ENCODE data around the gene PCDHGC3.

PCDHGC3 gene

DNA sequence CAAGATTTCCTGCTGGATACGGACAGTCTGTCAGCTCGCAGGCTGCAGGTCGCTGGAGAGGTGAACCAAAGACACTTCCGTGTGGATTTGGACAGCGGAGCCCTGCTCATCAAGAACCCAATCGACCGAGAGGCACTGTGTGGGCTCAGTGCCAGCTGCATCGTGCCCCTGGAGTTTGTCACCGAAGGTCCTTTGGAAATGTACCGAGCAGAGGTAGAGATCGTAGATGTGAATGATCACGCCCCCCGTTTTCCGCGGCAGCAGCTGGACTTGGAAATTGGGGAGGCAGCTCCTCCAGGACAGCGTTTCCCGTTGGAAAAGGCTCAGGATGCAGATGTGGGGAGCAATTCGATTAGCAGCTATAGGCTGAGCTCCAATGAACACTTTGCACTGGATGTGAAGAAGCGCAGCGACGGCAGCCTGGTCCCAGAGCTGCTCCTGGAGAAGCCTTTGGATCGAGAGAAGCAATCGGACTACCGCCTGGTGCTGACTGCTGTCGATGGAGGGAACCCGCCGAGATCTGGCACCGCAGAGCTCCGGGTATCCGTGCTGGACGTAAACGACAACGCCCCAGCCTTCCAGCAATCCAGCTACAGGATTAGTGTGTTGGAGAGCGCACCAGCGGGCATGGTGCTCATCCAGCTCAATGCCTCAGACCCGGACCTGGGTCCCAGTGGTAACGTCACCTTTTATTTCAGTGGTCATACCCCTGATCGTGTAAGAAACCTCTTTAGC, 9.7 kb downstream of the PCDHGC3 start:
- no peak for DNase-seq

GRCh38 chr5:141486091-141486490, 10.3 kb downstream of the PCDHGC3 start:
- no peak for DNase-seq

- DNase-seq, result no peak
Observed at GRCh38 chr5:141487131-141487530, 11.4 kb downstream of the PCDHGC3 start.

DNA sequence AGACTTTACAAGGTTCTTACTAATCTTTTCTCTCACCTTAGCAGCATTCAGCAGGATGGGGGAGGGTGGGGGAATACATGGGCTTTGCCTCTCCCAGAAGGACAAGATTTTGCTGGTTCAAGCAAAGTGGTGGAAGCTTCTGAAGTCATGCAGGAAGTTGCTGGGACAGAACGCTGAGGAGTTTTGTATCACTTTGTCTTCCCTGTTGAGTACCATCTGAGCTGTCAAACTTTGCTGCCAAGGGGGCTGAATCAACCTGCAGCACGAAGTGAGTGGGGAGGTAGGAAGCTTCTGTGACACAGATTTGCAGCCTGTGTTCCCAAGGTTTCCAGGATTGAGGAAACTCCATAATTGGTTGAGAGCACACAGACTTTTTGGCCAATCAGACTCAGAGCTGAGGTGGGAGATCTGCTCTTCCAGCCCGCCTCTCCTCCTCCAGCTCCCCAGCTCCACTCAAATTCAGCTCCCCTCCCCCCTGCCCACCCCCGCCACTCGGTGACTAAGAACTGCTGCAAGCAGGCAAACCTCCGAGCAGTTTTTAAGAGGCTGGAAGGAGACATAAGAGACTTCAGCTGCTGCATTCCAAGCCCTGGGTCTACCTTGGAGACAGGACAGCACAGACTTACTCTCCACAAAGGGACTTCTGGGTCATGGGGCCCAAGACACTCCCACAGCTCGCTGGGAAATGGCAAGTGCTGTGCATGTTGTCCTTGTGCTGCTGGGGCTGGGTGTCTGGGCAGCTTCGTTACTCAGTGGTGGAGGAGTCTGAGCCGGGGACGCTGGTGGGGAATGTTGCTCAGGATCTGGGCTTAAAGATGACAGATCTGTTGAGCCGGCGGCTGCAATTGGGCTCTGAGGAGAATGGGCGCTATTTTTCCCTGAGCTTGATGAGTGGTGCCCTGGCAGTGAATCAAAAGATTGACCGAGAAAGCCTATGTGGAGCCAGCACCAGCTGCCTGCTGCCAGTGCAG, 13.1 kb downstream of the PCDHGC3 start, which contains the start of gene PCDHGC5:
Gene PCDHGC5, plus strand, starts transcription at position 491 of the 971 bp plus-strand sequence. Its CDS starts 160 bp downstream, at position 651.
- DNase-seq, result no peak

DNA sequence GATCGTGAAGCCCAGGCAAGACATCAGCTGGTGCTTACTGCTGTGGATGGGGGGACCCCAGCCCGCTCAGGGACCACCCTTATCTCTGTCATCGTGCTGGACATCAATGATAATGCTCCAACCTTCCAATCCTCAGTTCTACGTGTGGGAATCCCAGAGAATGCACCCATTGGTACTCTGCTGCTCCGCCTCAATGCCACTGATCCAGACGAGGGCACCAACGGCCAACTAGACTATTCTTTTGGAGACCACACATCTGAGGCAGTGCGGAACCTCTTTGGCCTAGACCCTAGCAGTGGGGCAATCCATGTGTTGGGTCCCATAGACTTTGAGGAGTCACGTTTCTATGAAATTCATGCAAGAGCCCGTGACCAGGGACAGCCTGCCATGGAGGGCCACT, 14.1 kb downstream of the PCDHGC3 start:
- DNase-seq, result no peak

DNA sequence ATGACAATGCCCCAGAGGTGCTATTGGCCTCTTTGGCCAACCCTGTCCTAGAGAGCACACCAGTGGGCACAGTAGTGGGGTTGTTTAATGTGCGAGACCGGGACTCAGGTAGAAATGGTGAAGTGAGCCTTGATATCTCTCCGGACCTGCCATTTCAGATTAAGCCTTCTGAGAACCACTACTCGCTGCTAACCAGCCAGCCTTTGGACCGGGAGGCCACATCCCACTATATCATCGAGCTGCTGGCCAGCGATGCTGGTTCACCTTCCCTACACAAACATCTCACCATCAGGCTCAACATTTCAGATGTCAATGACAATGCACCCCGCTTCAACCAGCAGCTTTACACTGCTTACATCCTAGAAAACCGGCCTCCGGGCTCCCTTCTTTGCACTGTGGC, 14.5 kb downstream of the PCDHGC3 start:
- no peak for DNase-seq

DNA sequence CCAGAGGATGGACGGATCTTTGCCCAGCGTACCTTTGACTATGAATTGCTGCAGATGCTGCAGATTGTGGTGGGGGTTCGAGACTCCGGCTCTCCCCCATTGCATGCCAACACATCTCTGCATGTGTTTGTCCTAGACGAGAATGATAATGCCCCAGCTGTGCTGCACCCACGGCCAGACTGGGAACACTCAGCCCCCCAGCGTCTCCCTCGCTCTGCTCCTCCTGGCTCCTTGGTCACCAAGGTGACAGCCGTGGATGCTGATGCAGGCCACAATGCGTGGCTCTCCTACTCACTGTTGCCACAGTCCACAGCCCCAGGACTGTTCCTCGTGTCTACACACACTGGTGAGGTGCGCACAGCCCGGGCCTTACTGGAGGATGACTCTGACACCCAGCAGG, 15.0 kb downstream of the PCDHGC3 start:
- DNase-seq, result no peak

- DNase-seq, result no peak
Observed at GRCh38 chr5:141491323-141492167, 15.8 kb downstream of the PCDHGC3 start.

GRCh38 chr5:141492168-141492885, 16.6 kb downstream of the PCDHGC3 start:
- DNase-seq, result no peak

DNA sequence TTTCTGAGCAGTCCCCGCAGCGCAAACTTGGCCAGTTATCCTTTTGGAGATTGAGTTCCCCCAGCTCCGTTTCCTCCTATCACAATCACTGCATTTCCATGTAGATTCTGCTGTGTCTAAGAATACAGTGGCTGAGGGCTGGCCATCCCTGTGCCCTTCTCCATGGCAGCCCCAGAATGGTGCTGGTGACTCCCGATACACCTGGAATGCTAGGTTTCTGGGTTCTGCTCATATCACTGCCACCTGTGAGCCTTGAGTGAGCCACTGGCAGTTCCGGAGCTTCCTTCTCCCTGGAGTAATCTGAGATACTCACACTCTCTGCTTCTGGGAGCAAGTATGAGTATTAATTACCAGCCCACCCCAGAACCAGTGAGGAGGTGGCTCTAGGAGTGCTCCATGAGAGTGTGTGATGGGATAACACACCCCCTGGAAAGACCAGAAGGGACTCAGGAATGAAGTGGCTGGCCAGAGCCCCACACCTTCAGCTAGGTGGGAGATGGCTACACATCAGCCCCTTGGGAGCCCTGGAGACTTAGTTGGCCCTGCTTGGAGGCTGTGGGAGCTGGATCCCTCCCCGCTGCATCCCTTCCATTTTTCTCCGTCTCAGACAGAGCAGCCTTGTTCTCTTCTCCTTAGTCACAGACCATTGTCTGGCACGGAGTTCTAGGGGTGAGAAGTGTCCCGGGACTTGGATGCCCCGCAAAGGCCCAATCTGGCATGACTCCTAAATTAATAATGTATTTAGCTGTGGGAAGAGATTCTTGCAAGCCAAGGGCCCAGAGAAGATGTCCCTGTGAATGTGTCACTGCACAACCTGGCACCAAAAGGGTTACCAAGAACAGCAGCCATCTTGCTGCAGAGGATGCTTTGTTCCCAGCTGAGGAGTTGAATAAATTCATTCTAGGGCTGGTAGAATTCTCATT, 18.0 kb downstream of the PCDHGC3 start:
- DNase-seq, result no peak

DNA sequence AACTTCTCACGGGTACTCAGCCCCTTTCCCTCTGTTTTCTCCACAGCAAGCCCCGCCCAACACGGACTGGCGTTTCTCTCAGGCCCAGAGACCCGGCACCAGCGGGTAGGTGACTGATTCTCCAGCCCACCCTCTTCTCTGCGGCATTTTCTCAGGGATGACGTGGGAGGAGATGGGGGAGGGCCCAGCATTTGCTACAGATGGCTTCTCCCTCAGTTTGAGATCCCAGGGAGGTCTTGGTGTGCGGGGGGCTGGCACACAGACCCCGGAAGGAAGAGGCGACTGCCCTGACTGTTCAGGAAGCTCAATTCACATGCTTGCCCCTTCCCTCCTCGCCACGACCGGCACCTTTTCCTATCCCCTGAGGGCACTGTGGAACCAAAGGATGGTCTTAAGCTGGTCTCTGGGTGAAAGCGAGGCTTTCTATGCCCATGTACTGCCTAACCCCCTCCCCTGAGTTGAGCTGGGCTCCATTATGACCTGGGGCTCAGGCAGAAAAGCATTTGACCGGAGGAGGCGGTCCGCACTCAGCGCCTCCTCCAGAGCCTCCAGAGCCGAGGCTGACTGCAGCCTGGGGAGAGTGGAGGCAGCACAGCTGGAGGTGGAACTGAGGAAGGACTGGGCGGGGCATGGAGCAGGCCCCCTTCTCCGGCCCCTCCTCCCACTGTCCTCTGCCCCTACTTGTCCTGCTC, 19.1 kb downstream of the PCDHGC3 start:
- DNase-seq, result no peak

DNA sequence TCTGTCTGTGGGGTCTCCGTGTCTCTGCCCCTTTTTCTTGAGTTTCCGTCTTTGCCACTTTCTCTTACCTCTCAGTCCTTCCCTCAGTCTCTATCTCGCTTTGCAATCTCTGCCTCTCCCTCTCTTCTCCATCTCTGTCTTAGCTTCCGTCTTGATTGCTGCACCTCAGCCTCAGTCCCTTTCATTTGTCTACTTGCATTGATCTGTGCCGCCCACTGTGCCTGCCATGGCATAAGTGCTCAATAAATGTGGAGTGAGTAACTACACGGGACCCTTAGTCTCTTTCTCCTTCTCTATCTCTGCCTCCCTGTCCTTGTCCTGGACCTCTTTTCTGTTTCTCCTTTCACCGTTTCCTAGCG, 19.7 kb downstream of the PCDHGC3 start:
- no peak for DNase-seq

DNA sequence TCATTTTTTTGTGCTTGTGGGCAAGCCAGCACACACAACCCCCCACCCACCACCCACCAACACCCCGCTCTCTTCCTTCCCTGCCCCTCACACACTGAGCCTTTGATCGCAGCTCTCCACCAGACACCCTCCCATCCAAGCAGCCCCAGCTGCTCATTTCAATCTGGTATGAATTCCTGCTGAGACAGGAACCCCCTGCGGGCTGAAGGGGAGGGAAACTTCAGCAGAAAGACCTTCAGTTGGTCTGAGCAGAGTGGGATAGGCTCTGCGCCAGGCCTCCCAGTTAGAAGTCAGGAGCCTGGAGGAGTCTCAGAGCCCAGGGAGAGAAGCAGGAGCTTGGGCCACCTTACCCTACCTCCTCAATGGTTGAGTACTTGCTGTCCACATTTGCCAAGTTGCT, 20.3 kb downstream of the PCDHGC3 start:
- no peak for DNase-seq

- DNase-seq, result no peak
Observed at GRCh38 chr5:141501761-141502160, 26.0 kb downstream of the PCDHGC3 start.

- no peak for DNase-seq
Observed at GRCh38 chr5:141503681-141504080, 27.9 kb downstream of the PCDHGC3 start.

- DNase-seq, result no peak
Observed at GRCh38 chr5:141504216-141504615, 28.4 kb downstream of the PCDHGC3 start.

GRCh38 chr5:141506381-141507155, 30.8 kb downstream of the PCDHGC3 start:
- no peak for DNase-seq

GRCh38 chr5:141507387-141508091, 31.8 kb downstream of the PCDHGC3 start:
- DNase-seq, result no peak

- DNase-seq, result no peak
Observed at GRCh38 chr5:141508440-141508797, 32.7 kb downstream of the PCDHGC3 start.

Data from activated CD8-positive, alpha-beta memory T cell treated with anti-CD3 and anti-CD28 coated beads, Interleukin-2, amount 50 U/mL, for 4 hours (primary cell).